VCaP (cell line): ENCODE data around the gene PGM2.

Experiments used
- H3K27ac ChIP-seq: fragments of 450-650 bp; 2 replicates; pipeline ENCODE4 v1.5.1; 2017
- CTCF ChIP-seq: fragments of 450-650 bp; conservative IDR thresholded peaks from 2 replicates; pipeline ENCODE4 v1.5.1; 2017; ENCODE audit warnings: mild to moderate bottlenecking, moderate library complexity

Gene PGM2

GRCh38 chr4:37802068-37802666 is 24.3 kb upstream of the PGM2 start:
- TF ChIP-seq CTCF, result peak; percentile 89
- H3K27ac ChIP-seq, result no peak overlapping the region

DNA sequence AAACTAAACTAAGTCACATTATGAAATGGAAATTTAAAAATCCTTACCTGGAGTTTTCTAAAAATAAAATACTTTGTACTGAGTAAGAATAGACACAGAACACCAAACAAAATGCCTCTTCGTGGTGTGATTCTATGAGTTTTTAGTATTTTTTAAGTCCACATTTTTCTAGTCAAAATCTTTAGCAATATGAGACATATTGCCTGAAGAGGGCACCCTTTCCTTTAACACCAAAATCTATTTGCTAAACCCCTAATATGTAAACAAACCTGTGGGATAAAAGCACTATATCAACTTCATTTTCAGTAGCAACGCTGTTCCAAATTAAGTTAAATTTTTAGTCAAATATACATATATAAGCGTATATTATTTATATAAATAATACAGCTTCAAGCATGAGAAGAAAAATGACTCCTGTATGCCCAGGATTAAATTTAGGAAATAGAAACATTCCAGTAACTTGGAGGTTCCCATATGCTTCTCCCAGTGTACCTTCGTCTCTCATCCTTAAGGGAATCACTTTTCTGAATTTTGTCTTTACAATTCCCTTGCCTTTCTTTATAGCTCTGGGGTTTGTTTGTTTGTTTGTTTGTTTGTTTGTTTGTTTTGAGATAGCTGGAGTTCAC is 23.0 kb upstream of the PGM2 start:
- no peak overlapping the region for H3K27ac ChIP-seq
- TF ChIP-seq CTCF, result peak; percentile 85

- no peak for TF ChIP-seq CTCF
- H3K27ac ChIP-seq, result no peak overlapping the region
These were observed 21.4 kb upstream of the PGM2 start for GRCh38 chr4:37805091-37805490.

- no peak for TF ChIP-seq CTCF
- H3K27ac ChIP-seq, result no peak overlapping the region
These were observed 13.8 kb upstream of the PGM2 start for GRCh38 chr4:37812713-37813112.

DNA sequence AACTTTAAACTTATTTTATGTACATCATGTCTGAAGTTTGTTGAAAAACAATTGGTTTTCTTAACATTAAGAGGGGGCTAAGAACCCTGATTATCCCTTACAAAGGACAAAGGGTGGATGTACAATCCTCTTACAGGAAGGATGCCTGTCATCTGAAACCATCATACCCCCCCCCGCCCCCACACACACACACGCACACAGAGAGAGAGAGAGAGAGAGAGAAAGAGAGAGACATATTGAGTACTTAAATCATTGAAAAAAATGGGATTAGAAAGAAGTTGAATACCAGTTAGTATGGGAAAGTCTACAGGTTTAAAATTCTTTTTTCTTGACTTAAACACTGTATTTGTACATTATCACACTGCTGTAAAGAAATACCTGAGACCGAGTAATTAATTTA is 10.9 kb upstream of the PGM2 start:
- no peak for TF ChIP-seq CTCF
- H3K27ac ChIP-seq, result no peak overlapping the region

- H3K27ac ChIP-seq, result no peak overlapping the region
- no peak for TF ChIP-seq CTCF
These were observed 10.5 kb upstream of the PGM2 start for GRCh38 chr4:37816006-37816405.

GRCh38 chr4:37816719-37817118 is 9.8 kb upstream of the PGM2 start:
- TF ChIP-seq CTCF, result no peak
- H3K27ac ChIP-seq, result no peak overlapping the region
